GM19025 (cell line): ENCODE results near the gene TTC8.
"Not testable (repeated sequence)": the region's sequence is repeated elsewhere in the genome, so short reads cannot be mapped to it uniquely, and the experiment has no call there.

ENCODE experiments used
- ATAC-seq: cut with Tn5 transposase; IDR thresholded peaks from one replicate; pipeline ENCODE4 v1.9.1; 2021; ENCODE audit warnings: mild to moderate bottlenecking, low read depth, moderate library complexity; ENCODE audit not compliant: unreplicated experiment

Gene TTC8

GRCh38 chr14:88821888-88822287, 2.6 kb upstream of the TTC8 start:
- no peak for ATAC-seq

DNA sequence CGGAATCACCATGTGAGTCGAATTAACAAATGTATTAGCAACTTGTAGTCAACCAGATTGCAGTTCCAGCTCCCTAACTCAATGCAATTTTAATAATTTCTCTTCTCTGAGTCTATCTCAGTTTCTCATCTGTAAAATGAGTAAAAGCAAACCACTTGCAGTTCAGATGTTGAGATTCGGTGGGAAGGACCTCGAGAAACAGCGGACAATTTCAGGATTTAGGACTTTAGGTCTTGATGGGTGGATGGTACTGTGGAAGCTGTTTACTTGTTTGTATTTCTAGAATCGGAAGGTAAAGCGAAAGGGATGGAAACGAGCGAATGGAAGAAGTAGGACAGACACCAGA, 510 bp upstream of the TTC8 start:
- peak; percentile 2 for ATAC-seq

GRCh38 chr14:88825078-88825458, 617 bp downstream of the TTC8 start:
- ATAC-seq, result no peak

DNA sequence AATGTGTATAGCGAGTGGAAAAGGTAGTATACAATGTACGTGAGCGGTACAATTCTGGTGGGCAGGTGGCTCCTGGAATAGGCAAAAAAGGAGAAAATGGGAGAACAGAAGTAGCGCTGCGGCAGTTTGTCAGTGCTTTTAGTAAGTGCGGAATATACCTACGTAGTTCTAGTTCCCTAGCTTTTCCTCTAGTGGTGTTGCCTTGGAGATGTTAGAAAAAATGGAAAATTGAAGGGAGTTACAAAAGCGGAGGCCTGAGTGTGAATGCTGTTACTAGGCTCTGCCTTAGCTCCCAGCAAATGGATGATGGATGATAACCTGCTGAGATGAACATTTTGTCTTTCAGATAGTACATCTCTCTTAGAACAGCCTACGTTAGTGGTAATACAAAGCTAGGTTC, 1.1 kb downstream of the TTC8 start:
- ATAC-seq, result no peak

DNA sequence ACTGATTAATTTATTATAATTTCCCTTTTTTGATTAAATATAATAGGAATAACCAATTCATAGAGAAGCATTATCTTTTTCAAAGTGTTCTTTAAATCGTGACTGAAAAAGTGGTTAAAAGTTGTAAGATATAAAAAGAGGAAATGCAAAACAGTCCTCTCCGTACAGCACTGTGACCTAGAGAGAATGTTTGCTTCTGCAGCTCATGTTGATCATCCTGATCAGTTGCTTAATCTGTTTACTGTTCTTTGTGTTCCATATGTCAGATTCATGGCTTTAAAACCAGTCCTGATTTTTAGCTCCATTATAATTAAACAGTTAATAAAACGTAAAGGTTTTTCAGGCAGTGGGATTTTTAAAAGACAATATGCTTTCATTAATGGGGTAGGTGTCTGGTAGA, 4.7 kb downstream of the TTC8 start:
- ATAC-seq, result no peak

- ATAC-seq, result no peak
Measured at GRCh38 chr14:88829685-88830302, 5.3 kb downstream of the TTC8 start.

DNA sequence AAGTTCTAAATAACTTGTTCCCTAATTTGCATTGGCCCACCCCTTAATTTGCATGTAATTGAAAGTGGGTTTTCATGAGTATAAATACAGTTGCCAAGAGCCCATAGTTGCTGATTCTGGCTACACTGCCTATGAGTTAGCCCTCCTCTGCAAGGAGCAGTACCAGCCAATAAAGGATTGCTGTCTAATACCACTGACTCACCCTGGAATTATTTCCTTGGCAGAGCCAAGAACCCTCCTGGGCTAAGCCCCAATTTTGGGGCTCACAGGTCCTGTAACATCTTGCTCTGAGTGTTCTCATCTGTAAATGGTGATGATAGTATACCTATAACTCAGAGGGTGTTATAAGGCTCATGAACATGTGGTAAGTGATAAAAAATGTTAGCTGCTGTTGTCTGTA, 6.8 kb downstream of the TTC8 start:
- no peak for ATAC-seq

DNA sequence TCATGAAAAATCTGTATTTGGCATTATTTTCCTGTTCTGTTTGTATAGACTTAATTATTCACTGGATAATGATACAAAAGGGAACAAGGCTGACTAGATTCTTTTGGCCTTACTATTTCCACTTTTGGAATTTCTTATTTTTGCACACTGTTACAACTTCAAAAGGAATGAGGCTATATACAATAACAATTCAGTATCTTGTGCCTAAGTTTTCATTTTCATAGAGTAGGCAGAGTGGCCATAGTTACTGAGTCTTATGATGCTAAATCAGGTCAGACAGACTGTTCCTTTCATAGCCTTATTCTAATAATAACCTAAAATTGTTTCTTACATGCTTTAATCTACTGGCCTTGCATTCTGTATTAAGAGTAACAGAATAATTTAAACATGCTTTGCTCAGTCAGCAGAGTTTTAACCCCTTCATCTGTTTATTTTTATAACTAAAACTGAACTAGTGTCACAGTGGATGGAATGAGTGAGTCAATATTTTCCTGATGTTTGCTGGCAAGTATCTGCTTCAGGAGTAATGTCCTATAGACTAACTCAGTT, 10.5 kb downstream of the TTC8 start:
- ATAC-seq, result no peak

DNA sequence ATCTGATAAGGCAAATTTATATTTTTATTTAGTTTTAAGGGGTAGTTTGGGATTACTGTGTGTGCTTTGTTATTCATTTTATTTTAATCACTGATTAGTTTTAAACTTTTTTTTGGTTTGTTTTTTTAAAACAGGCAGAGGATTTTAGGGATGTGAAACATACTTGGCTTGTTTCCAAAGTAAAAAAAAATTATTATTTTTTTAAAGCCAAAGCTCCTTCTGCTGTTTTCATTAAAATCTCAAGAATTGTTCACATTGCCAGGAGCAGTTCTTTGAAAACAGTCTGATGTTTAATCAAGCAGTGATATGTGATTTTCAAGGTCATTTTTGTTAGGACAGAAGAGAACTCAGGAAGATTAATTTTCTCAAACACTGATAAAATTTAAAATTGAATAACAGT, 11.2 kb downstream of the TTC8 start:
- ATAC-seq, result no peak

- no peak for ATAC-seq
Measured at GRCh38 chr14:88837495-88837894, 13.0 kb downstream of the TTC8 start.

DNA sequence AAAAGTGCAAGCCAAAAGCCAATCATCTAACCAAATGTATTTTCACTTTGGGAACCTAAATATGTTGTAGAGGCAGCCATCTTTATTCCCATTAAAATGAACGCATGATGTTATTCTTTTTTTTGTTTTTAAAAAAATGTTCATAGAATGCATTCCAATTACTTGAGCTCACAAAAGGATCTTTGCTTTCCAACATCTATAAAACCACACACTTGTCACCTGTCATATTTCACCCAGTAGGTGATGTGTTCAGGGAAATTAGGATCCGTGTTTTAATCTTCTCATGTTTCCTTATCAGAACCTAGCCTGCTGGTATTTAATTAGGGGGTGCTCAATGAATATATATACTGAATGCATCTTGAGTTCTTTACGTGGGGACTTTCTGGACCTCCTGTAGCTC, 13.6 kb downstream of the TTC8 start:
- no peak for ATAC-seq

DNA sequence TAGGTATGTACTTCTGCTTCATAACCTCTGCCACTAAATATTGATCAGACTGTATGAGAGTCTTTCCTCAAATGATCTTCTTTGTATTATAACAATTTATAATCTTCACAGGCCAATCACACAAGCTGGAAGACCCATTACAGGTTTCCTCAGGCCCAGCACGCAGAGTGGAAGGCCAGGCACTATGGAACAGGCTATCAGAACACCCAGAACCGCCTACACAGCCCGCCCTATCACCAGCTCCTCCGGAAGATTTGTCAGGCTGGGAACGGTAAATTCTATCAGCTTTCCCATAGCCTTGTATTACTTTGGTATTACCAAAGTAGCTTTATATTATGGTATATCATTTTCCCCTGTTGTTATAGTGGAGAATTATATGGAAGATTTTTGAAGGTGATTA, 16.5 kb downstream of the TTC8 start:
- ATAC-seq, result no peak

DNA sequence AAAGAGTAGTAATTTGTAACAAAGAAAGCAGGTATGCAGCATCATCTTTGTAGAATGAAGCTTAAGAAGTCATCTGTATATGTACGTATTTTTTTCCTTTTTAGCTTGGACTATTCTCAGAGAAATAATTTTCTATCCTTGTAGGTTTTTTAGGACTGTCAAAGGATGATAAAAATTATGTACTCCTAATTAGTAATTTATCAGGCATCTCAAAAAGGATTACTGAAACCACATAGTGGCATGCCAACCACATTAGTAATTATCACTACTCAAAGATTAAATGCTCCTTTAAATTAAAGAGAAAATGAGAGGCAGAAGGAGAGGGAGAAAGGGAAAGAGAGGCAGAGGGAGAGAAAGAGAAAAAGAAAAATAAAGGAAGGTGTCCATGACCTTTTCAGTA, 17.3 kb downstream of the TTC8 start:
- no peak for ATAC-seq

- no peak for ATAC-seq
Measured at GRCh38 chr14:88842414-88842813, 18.0 kb downstream of the TTC8 start.

DNA sequence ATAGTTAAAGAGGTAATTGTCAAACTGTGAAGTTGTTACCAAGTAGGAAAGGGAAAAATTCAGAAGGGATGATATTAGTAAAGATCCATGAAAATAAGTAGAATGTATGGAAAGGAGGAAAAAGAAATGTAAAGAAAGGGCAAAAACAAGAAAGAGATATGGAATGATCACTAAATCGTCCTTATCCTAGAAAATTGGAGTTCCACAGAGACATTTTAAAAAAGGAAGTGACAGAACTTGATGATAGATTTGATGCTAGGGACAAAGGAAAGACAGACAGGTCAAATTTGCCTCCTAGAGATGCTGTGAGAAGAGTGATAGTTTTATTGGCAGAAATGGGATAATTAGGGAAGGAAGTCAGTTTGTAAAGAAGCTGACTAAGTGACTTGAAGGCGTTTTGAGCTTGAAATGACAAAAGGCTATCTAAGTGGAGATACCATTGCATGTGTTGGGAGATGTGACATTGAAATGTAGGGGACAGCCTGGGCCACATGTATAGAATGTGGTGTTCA, 20.6 kb downstream of the TTC8 start:
- ATAC-seq, result no peak

DNA sequence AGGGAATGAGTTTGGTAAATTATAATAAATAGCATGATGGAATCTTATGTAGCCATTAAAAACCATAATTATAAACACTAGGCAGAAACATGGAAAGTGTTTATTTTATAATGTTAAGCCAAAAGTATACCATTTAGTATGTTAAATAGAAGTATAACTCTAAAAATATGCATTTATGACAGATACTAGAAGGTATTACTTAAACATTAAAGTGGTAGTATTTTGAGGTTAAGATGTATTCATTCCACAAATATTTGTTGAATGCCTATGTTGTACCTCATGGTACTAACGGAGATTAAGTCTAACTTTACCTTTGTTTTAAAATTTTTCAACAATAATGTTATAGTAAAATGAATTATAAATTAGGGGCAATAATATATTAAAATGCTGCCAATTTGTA, 24.1 kb downstream of the TTC8 start:
- no peak for ATAC-seq

DNA sequence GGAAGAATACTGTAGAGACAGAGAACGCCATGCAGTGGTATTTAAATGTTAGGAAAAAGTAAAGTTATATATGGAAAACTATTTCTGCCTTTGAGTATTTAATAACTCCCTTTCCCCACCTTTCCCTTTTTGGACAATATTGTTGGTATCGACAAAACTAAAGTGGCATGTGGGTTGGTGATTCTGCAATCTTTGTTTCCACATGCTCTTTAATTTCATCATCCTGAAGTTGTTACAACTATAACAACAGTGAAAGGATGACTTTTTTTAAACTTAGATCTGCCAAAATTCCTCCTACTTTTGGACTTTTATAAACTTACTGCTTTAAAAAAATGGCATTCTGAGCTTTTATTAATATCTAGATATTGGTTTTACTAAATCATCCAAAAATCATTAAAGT, 25.3 kb downstream of the TTC8 start:
- ATAC-seq, result no peak

GRCh38 chr14:88851587-88851986, 27.1 kb downstream of the TTC8 start:
- ATAC-seq, result no peak

DNA sequence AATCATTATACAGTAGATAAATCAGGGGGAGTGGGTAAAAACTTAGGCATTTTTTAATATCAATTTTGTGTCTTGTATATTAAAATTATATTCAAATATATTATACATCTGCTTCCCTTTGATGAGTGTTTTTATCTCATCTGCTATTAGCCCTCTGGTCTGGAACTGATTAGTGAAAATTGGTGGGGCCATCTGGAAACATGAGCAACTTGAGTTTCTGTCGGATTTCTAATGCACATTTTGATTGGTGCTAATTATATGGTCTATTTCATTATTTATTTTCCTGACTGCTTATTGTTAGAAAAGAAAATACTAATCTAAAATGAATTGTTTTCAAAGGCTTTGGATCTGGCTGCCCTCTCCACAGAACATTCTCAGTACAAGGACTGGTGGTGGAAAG, 28.2 kb downstream of the TTC8 start:
- no peak for ATAC-seq

- ATAC-seq, result no peak
Measured at GRCh38 chr14:88853129-88853528, 28.7 kb downstream of the TTC8 start.

DNA sequence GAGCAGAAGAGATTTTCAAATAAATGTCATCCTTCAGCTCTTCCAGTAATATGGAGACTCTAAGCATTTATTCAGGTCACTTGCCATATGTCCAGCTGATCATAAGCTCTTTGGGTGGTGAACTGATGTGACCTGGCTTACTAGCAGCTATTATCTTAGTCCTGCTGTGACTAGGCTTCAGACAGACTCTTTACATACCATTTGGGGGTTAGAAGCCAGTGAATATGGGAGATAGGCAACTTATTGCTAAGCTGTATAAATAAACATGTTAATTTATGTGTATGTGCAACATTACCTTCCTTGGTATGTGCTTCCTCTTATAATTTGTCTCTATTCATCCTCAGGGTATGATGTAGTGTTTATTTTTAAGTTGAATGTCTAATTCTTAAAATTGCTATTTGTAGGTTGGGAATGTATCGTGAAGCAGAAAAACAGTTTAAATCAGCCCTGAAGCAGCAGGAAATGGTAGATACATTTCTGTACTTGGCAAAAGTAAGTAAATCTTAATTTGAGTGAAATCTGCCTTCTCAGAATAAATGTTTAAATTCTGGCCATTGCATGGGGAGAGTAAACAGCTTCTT, 32.4 kb downstream of the TTC8 start:
- no peak for ATAC-seq

GRCh38 chr14:88857861-88858260, 33.4 kb downstream of the TTC8 start:
- not testable (repeated sequence) for ATAC-seq
